Mucosa of descending colon (tissue), 3 donors: ENCODE data around the gene RGS17. TPM values are rescaled to one million over a fixed set of nuclear protein-coding genes. Genes with fewer than 3 reads are reported as not detected.
"Not testable (repeated sequence)": the region's sequence is repeated elsewhere in the genome, so short reads cannot be mapped to it uniquely, and the experiment has no call there.

Experiments
- ATAC-seq: fragments of 200-7000 bp; cut with Tn5 transposase; one replicate; pipeline ENCODE4 v1.9.1; 2020; ENCODE audit warnings: mild to moderate bottlenecking, moderate library complexity
- DNase-seq, 3 donors: peaks; one replicate each; pipeline ENCODE4 v3.0.0-alpha.2; 2020
- H3K36me3 ChIP-seq: fragments of 200-600 bp; one replicate; pipeline ENCODE4 v1.8.0; 2021; ENCODE audit warnings: low read depth, mild to moderate bottlenecking
- H3K4me1 ChIP-seq: fragments of 200-600 bp; one replicate; pipeline ENCODE4 v1.8.0; 2021; ENCODE audit warnings: low read depth, mild to moderate bottlenecking
- H3K4me3 ChIP-seq: fragments of 200-600 bp; one replicate; pipeline ENCODE4 v1.8.0; 2021; ENCODE audit warnings: mild to moderate bottlenecking
- H3K9me3 ChIP-seq: fragments of 200-600 bp; one replicate; pipeline ENCODE4 v1.8.0; 2021; ENCODE audit warnings: mild to moderate bottlenecking
- CTCF ChIP-seq: fragments of 200-600 bp; IDR thresholded peaks from one replicate; pipeline ENCODE4 v1.8.0; 2022; ENCODE audit warnings: antibody characterized with exemption, mild to moderate bottlenecking
- intact Hi-C, 2 donors: fragments of 100-400 bp; cut with DNase I in 1 of 2; cut with micrococcal nuclease in 1 of 2; formaldehyde crosslinking; loops; one replicate each; pipeline versions ENCODE4 v1.11.0 to v1.11.1; 2022; cut with DNase I, micrococcal nuclease
- total RNA-seq, 3 donors: library from RNA; stranded (reverse); fragmentation: NEBNext Ultra II Directional in 2 of 3; extraction: Animal tissue kit (Norgen Biotek cat#: 25700) in 2 of 3; gene quantifications; one replicate each; pipeline versions ENCODE4 v1.2.1 to v1.2.4, GENCODE V29; 2021 to 2023
- donor health status: DM: no; HTN: no; CAD: no; lungs with moderate emphysema.
- donor health status: DM: no; HTN: no; CAD: no.
- donor health status: DM: no; HTN: yes; CAD: no.

RGS17 gene
- total RNA-seq, 3 donors from 2014 or later = 0.28 to 0.43 (median 0.43) TPM

- Histone ChIP-seq H3K36me3 (no peaks in the 10 kb centered on the region), H3K9me3 (no peaks in the 10 kb centered on the region), H3K4me3 (no peak overlapping the region), H3K4me1 (no peaks in the 10 kb centered on the region)
- intact Hi-C loops = no loop called here
- no peak for DNase-seq
- TF ChIP-seq CTCF = no peak
- no peak for ATAC-seq
These were observed 15.3 kb upstream of the RGS17 start for GRCh38 chr6:153146413-153146812.

GRCh38 chr6:153145591-153145990 is 14.5 kb upstream of the RGS17 start:
- TF ChIP-seq CTCF = no peak
- Histone ChIP-seq H3K36me3 (no peaks in the 10 kb centered on the region), H3K9me3 (no peaks in the 10 kb centered on the region), H3K4me3 (no peak overlapping the region), H3K4me1 (no peaks in the 10 kb centered on the region)
- ATAC-seq (no peak), DNase-seq (no peak)
- intact Hi-C loops = no loop called here

GRCh38 chr6:153143200-153143599 is 12.1 kb upstream of the RGS17 start:
- no peak for TF ChIP-seq CTCF
- Histone ChIP-seq H3K9me3 (no peaks in the 10 kb centered on the region), H3K4me1 (no peaks in the 10 kb centered on the region), H3K36me3 (no peaks in the 10 kb centered on the region), H3K4me3 (no peak overlapping the region)
- intact Hi-C loops = no loop called here
- DNase-seq (no peak), ATAC-seq (no peak)

GRCh38 chr6:153140299-153140698 is 9.2 kb upstream of the RGS17 start:
- no peak for ATAC-seq
- intact Hi-C loops = no loop called here
- H3K36me3 ChIP-seq = no peaks in the 10 kb centered on the region
- no peak for TF ChIP-seq CTCF
- H3K9me3 ChIP-seq = no peaks in the 10 kb centered on the region
- no peak overlapping the region for H3K4me3 ChIP-seq
- H3K4me1 ChIP-seq = no peaks in the 10 kb centered on the region
- peak in 1 of 3 donors; percentile 22 for DNase-seq

- H3K36me3 ChIP-seq = no peaks in the 10 kb centered on the region
- no peak overlapping the region for H3K4me3 ChIP-seq
- intact Hi-C loops = no loop called here
- ATAC-seq (no peak), DNase-seq (no peak)
- no peaks in the 10 kb centered on the region for H3K9me3 ChIP-seq
- no peak for TF ChIP-seq CTCF
- no peaks in the 10 kb centered on the region for H3K4me1 ChIP-seq
These were observed 7.8 kb upstream of the RGS17 start for GRCh38 chr6:153138930-153139329.

GRCh38 chr6:153135681-153136080 is 4.6 kb upstream of the RGS17 start:
- no peak for DNase-seq
- Histone ChIP-seq H3K9me3 (no peaks in the 10 kb centered on the region), H3K4me3 (no peak overlapping the region), H3K4me1 (peaks cover 1% of the 10 kb centered on the region), H3K36me3 (no peaks in the 10 kb centered on the region)
- no peak for ATAC-seq
- no peak for TF ChIP-seq CTCF
- intact Hi-C loops = no loop called here

GRCh38 chr6:153133667-153134066 is 2.6 kb upstream of the RGS17 start:
- H3K9me3 ChIP-seq, H3K36me3 ChIP-seq, H3K4me3 ChIP-seq, ATAC-seq, intact Hi-C loops: not testable (repeated sequence)
- DNase-seq = peak in 1 of 3 donors; percentile 32
- peaks cover 12% of the 10 kb centered on the region for H3K4me1 ChIP-seq
